AG09309 (cell line): ENCODE measurements around the gene PDLIM4.

Source experiments
- DNase-seq: peaks from one replicate; pipeline ENCODE4 v3.0.0-alpha.2; 2010; ENCODE audit warnings: low read depth
- H3K4me3 ChIP-seq: 2 replicates; pipeline ENCODE4 v1.5.1; 2011; ENCODE audit warnings: mild to moderate bottlenecking, low read depth, low read length, moderate library complexity; ENCODE audit not compliant: control insufficient read depth
- CTCF ChIP-seq: IDR thresholded peaks from 2 replicates; pipeline ENCODE4 v1.5.1; 2011; ENCODE audit warnings: mild to moderate bottlenecking, low read depth, low read length, inconsistent platforms; ENCODE audit not compliant: insufficient read depth, control insufficient read depth; ENCODE audit errors: missing control alignments

Gene PDLIM4

DNA sequence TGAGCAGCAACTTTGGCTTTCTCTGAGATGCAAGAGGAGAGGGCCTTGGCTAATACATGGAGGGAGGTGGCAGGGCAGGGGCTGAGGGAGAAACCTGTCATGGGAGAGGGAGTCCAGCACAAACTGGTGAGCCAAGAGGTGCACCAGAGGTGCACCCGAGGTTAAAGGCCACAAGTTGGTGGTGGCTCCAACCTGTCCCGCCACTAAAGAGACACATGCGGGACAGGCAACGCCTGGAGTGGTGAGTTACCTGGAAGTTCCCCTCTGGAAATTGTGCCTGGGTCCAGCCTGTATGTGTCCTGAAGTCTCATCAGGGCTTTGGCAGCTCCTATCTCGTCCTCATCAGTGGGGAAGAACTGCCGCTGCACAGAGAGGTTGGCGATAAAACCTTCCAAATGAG lies 43.8 kb upstream of the PDLIM4 start:
- no peak overlapping the region for H3K4me3 ChIP-seq
- TF ChIP-seq CTCF = no peak
- no peak for DNase-seq

- no peak for DNase-seq
- no peak overlapping the region for H3K4me3 ChIP-seq
- TF ChIP-seq CTCF = no peak
Measured at GRCh38 chr5:132214491-132214890, 43.0 kb upstream of the PDLIM4 start.

- peak; percentile 94 for DNase-seq
- TF ChIP-seq CTCF = no peak
- H3K4me3 ChIP-seq = no peak overlapping the region
Measured at GRCh38 chr5:132215329-132215728, 42.2 kb upstream of the PDLIM4 start.

DNA sequence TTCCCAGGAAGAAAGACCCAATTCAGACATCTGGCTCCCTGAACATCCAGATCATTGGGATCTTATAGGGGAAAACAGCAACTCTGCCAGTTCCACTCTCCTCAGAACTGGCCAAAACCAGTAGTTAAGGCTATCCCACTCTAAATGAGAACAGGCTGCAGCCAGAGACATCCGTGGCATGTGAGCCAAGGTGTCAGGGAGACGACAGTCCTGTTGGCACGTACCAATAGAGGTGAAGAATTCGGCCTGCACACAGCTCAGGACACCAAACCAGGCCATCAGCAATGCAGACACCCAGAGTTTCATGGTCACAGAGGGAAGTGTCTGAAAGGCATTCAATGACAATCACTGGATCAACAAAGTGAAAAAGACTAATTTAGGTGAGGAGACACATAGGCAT lies 39.2 kb upstream of the PDLIM4 start:
- DNase-seq = no peak
- no peak overlapping the region for H3K4me3 ChIP-seq
- no peak for TF ChIP-seq CTCF

- no peak for DNase-seq
- no peak for TF ChIP-seq CTCF
- no peak overlapping the region for H3K4me3 ChIP-seq
Measured at GRCh38 chr5:132219289-132219970, 38.1 kb upstream of the PDLIM4 start.

DNA sequence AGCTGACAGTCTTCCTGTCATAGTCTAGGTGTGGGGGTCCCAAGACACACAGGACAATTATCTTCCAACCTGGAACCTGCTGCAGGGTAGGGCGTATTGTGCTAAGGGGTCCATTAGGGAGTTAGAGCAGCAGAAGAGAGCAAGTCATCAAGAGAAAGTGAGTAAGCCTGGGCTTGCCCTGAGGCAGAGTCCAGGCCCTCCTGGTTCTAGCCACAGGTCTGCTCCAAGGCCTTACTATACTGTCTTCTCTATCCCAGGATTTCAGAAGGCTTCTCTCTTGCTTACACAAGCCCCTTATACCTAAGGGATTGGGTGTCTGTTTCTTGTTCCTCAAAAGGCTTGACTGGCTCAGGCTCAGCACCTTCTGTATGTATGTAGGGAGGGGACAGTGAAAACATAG lies 37.5 kb upstream of the PDLIM4 start:
- no peak for DNase-seq
- TF ChIP-seq CTCF = no peak
- no peak overlapping the region for H3K4me3 ChIP-seq
